ENCODE measurements around the gene SRD5A1.

DNA sequence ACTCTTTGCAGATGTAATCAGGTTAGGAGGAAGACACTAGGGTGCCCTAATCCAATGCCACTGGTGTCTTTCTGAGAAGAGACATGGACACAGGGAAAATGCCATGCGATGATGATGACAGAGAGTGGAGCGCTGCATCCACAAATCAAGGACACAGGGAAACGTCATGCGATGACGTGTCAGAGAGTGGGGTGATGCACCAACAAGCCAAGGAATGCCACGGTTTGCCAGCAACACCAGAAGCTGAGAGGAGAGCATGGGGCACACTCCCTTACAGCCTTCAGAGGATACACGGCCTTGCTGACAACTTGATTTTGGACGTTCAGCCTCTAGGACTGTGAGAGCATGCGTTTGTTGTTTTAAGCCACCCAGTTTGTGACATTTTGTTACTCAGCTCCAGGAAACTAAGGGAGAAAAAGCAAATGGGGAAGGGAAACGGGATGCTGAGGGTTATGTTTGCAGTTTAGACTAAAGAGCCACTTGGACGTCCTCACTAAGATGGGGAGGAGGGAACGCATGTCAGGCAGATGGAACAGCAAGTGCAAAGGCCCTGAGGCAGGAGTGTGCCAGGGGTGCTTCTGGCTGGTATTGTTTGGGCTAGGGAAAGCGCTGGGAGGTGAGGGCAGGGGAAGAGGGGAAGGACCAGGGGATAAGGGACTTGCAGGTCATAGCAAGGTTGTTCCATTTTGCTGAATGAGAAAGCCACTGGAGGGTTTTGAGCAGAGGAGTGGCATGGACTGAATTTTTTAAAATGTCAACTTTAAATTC lies 77.5 kb downstream of the SRD5A1 start:
- TF ChIP-seq POLR2AphosphoS5 (IDR thresholded peaks at IDR 0.05) (no peak), POLR2A (IDR thresholded peaks at IDR 0.05) (no peak), EP300 (IDR thresholded peaks at IDR 0.05) (no peak)
- TF ChIP-seq, protein P1, sequence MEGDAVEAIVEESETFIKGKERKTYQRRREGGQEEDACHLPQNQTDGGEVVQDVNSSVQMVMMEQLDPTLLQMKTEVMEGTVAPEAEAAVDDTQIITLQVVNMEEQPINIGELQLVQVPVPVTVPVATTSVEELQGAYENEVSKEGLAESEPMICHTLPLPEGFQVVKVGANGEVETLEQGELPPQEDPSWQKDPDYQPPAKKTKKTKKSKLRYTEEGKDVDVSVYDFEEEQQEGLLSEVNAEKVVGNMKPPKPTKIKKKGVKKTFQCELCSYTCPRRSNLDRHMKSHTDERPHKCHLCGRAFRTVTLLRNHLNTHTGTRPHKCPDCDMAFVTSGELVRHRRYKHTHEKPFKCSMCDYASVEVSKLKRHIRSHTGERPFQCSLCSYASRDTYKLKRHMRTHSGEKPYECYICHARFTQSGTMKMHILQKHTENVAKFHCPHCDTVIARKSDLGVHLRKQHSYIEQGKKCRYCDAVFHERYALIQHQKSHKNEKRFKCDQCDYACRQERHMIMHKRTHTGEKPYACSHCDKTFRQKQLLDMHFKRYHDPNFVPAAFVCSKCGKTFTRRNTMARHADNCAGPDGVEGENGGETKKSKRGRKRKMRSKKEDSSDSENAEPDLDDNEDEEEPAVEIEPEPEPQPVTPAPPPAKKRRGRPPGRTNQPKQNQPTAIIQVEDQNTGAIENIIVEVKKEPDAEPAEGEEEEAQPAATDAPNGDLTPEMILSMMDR (IDR thresholded peaks at IDR 0.05), result no peak
